ENCODE data around the gene GLB1L2.

GLB1L2 gene

GRCh38 chr11:134364261-134364660 is 32.5 kb downstream of the GLB1L2 start:
- no peak for TF ChIP-seq GATA2 (IDR thresholded peaks at IDR 0.05; ENCODE audit: low read depth, low read length)
- no peak for TF ChIP-seq GATA3 (IDR thresholded peaks at IDR 0.05; ENCODE audit: low read depth, low read length)

DNA sequence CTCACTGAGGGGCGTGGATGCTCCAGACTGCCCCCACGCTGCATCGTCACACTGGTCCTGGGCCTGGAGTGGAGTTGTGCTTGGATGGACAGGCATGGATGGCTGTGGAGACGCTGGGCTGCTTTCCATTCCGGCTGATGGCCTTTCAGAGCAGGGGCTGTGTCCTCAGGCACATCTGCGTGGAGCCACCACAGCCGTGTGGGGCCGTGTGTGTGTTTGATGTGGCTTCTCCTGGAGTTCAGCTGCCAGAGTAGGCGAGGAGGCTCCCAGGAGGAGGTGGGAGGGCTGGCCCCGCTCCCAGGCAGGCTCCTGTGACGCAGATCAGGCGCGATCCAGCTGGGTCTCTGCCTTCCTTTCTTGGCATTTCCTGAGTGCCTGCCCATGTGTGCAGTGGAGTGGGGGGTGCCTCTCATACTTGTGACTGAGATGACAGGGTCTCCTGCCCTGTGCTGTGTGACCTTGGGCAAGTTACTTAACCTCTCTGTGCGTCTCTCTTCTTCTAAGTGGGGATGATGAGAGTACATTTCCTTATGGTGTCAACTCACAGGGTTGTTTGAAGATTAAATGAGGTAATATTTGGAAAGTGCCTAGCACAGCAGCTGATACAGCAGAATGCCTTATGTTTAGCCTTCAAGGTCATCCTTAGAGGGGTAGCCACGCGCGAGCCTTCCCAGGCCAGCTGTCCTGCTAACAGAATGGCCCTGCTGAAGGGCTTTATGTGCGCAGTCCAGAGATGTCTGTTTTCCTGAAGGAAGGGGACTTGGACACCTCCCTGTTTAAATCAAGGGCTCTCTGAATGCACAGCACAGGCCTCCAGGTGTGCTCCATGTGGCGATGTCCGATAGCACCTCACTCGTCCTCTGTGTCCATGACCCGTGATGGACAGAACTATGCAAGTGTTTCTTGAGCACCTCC is 33.5 kb downstream of the GLB1L2 start:
- TF ChIP-seq GATA3 (IDR thresholded peaks at IDR 0.05; ENCODE audit: low read depth, low read length) (no peak), GATA2 (IDR thresholded peaks at IDR 0.05; ENCODE audit: low read depth, low read length) (no peak)

DNA sequence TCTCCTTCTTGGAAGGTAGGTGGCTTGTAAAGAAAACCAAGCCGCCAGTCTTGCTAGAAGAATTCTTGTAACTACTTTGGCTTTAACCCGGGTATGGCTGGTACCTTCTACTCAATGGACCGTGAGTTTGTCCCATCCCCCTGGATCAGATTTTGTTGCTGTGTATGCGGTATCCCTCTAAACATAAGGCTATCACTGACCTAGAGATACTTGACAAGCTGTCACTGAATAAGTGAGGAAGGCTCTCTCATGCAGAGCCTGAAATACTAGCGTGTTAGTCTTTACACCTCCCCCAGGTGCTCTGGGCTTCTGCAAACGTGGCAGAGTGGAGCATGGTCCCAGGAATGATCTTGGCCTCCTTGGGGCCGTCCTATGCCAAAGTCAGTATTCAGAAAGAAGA is 34.5 kb downstream of the GLB1L2 start:
- TF ChIP-seq GATA2 (IDR thresholded peaks at IDR 0.05; ENCODE audit: low read depth, low read length): no peak
- no peak for TF ChIP-seq GATA3 (IDR thresholded peaks at IDR 0.05; ENCODE audit: low read depth, low read length)

- TF ChIP-seq GATA2 (IDR thresholded peaks at IDR 0.05; ENCODE audit: low read depth, low read length): no peak
- no peak for TF ChIP-seq GATA3 (IDR thresholded peaks at IDR 0.05; ENCODE audit: low read depth, low read length)
Observed at GRCh38 chr11:134367781-134368180, 36.0 kb downstream of the GLB1L2 start.

DNA sequence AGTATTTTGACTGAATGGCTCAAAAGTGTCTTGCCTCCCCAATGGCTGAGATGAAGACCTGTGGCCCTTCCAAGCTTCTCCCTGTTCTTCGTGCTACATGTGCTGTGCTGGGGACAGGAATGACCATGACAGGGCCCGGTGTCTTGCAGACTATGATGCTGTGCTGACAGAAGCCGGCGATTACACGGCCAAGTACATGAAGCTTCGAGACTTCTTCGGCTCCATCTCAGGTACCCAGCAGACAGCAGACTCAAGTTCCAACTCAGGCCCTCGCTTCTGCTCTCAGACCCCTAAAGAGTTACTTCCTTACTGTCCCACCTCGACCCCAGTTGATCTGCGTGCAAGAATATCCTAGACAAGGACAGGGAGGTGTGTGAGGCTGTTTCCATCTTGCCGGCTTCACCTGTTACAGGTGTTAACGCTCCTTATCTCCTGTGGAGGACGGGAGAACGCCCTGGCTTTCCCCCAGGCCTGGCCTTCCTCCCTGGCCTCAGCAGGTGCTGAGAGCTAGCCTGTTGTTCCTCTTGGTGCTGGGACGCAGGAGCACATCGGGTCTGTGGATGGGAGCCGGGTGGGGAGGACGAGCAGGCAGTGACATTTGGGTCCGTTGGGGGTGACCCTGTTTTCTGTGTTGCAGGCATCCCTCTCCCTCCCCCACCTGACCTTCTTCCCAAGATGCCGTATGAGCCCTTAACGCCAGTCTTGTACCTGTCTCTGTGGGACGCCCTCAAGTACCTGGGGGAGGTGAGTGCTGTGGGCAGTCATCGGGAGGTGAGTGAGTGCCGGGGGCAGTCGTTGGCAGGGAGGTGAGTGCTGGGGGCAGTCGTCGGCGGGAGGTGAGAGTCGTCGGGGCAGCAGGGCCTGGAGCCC is 38.1 kb downstream of the GLB1L2 start:
- no peak for TF ChIP-seq GATA2 (IDR thresholded peaks at IDR 0.05; ENCODE audit: low read depth, low read length)
- TF ChIP-seq GATA3 (IDR thresholded peaks at IDR 0.05; ENCODE audit: low read depth, low read length): no peak

GRCh38 chr11:134370526-134371435 is 39.0 kb downstream of the GLB1L2 start:
- TF ChIP-seq GATA3 (IDR thresholded peaks at IDR 0.05; ENCODE audit: low read depth, low read length) (no peak), GATA2 (IDR thresholded peaks at IDR 0.05; ENCODE audit: low read depth, low read length) (no peak)

- TF ChIP-seq GATA3 (IDR thresholded peaks at IDR 0.05; ENCODE audit: low read depth, low read length) (no peak), GATA2 (IDR thresholded peaks at IDR 0.05; ENCODE audit: low read depth, low read length) (no peak)
Observed at GRCh38 chr11:134371436-134372185, 39.8 kb downstream of the GLB1L2 start.

- TF ChIP-seq GATA2 (IDR thresholded peaks at IDR 0.05; ENCODE audit: low read depth, low read length) (no peak), GATA3 (IDR thresholded peaks at IDR 0.05; ENCODE audit: low read depth, low read length) (no peak)
Observed at GRCh38 chr11:134372536-134372935, 40.7 kb downstream of the GLB1L2 start.

DNA sequence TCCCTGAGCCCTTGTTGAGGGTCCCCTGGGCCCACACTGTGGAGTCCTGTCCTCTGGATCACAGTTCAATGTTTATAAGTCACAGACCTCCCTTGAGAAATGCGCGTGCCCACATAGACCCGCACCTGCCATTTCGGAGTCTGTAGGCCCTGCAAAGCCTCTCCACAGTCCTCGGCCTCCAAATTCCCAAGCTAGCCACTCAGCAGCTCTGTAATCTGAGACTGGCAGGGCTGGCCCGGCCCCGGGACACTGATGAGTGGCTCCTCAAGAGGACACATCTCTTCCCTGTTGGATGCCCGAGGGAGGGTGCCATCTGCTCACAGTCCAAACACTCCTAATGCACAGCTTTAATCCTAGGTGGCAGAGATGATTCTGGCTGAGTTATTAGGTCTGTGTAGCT is 41.2 kb downstream of the GLB1L2 start:
- TF ChIP-seq GATA2 (IDR thresholded peaks at IDR 0.05; ENCODE audit: low read depth, low read length) (no peak), GATA3 (IDR thresholded peaks at IDR 0.05; ENCODE audit: low read depth, low read length) (no peak)

DNA sequence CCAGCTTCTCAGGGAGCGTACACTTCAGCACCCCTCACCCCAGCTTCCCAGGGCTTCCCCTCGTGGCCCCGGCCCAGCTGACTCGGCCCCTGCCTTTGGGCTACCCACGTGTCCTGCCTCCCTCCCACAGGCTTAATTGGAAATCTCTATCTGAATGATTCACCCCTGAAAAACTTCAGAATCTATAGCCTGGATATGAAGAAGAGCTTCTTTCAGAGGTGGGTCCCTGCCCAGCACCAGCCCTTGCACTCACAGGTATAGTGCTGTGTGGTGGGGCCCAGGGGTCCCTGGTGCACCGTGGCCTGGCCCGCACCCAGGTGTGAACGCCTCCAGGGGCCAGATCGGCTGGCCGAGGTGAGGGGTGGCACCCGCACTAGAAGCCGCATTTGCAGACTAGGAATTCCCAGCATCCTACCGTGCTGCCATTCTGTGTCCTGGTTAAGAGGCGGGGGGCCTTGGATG is 41.8 kb downstream of the GLB1L2 start:
- TF ChIP-seq GATA3 (IDR thresholded peaks at IDR 0.05; ENCODE audit: low read depth, low read length) (no peak), GATA2 (IDR thresholded peaks at IDR 0.05; ENCODE audit: low read depth, low read length) (no peak)

- TF ChIP-seq GATA2 (IDR thresholded peaks at IDR 0.05; ENCODE audit: low read depth, low read length) (no peak), GATA3 (IDR thresholded peaks at IDR 0.05; ENCODE audit: low read depth, low read length) (no peak)
Observed at GRCh38 chr11:134374171-134374570, 42.4 kb downstream of the GLB1L2 start.

GRCh38 chr11:134374891-134375550 is 43.2 kb downstream of the GLB1L2 start:
- TF ChIP-seq GATA2 (IDR thresholded peaks at IDR 0.05; ENCODE audit: low read depth, low read length) (no peak), GATA3 (IDR thresholded peaks at IDR 0.05; ENCODE audit: low read depth, low read length) (no peak)
